HG02981 (cell line): ENCODE measurements around the gene PGBD1.

ENCODE experiments used
- ATAC-seq: cut with Tn5 transposase; IDR thresholded peaks from one replicate; pipeline ENCODE4 v1.9.1; 2021; ENCODE audit warnings: mild to moderate bottlenecking, moderate library complexity; ENCODE audit not compliant: unreplicated experiment

PGBD1 gene

DNA sequence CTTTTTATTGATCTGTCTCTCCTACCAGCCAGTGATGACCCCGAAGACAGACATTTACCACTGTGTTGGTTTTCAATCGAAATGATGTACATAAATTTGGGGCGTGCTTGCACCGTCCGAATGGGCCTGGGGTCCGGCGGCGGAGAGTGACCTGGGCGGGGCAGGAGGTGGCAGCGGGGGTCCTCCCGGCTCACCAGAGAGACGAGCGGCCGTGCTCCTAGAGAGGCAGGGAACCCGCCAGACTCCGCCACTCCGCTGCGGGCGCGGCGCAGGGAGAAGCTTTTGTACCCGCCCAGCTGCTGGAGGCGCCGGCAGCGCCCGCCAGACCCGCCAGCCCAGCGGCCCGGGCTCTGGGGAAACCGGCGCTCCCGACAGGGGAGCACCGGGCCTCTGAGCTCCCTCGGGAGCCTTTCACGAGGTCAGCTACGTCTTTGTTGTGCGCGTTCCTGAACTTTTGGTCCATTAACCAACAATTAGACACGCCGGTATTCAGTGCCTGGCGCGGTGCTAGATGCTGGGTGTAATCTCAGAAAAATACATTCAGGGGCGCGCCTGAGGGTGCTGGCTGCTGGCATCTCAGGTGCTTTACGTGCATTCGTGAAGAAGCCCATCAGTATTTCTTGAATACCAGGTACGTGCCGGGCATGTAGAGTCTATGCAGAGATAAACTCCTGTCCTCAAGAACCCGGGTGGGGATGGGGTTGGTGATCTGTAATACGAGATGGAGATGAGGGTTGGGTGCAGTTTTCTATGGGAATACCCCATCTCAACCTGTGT is at the start of gene PGBD1:
Gene PGBD1, plus strand, starts transcription at position 285 of the 777 bp plus-strand sequence. CDS start 2,242 bp downstream, outside the sequence.
- ATAC-seq: peak; percentile 79

DNA sequence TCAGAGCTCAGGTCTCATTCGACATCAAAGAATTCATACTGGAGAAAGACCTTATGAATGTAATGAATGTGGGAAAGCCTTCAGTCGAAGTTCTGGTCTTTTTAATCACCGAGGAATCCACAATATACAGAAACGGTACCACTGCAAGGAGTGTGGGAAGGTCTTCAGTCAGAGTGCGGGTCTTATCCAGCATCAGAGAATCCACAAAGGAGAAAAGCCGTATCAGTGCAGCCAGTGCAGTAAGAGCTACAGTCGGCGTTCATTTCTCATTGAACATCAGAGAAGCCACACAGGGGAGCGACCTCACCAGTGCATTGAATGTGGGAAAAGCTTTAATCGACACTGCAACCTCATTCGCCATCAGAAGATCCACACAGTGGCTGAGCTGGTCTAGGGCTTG is 48.6 kb upstream of the PGBD1 start:
- ATAC-seq: no peak

GRCh38 chr6:28235912-28236452 is 45.4 kb upstream of the PGBD1 start:
- no peak for ATAC-seq

GRCh38 chr6:28239636-28240035 is 41.7 kb upstream of the PGBD1 start:
- no peak for ATAC-seq

DNA sequence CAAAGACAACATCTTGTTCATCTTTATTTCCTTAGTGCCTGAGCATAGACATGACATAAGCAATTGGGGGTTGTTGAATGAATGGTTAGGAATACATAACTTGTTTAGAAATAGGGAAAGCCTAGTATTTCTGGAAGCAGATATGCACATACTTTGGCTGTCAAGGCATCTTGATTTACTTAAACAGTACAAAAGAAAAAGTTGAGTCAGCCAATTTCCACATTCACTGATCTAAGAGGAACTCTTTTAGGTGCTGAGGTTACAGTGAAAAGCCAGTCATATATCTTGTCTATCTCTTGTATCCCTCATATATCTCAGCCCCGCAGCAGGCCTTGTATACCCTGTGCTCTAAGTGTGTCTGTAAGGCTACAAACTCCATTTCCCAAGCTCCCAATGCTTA is 40.9 kb upstream of the PGBD1 start:
- no peak for ATAC-seq

DNA sequence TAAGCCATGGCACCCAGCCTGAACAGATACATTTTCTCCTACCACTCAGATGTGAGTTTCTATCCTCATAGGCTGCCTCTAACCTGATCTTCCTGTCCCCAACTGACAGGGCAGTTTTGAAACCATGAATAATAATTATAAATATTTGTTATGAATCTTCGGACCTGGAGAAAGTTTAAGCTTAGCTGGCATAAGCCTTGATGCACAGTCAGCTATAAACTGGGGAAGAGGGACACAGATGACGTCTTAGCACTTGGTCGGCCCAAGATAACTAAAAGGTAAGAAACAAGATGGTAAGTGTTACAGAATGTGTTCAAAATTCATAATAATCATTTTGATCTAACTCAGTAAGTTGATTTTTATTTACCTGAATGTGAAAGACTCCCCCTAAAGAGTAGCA is 37.4 kb upstream of the PGBD1 start:
- no peak for ATAC-seq

GRCh38 chr6:28245206-28245941 is 36.0 kb upstream of the PGBD1 start:
- no peak for ATAC-seq

DNA sequence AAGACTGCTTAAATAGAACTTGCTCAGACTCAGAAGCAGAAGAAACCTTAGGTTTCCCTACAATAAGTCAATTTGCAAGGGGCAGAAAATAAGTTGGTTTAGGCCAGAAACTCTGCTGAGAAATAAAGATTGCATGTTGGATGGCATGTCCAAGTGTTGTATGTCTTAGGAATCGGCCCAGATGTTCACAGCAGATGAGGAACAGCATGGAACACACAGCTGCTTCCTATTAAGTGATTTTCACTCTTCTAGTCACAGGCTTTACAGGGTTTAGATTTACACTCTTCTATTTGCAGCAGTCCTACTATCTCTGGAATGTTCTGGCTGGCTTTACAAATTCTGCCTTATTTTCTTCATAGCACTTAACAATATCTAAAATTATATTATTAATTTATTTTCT is 32.5 kb upstream of the PGBD1 start:
- no peak for ATAC-seq

DNA sequence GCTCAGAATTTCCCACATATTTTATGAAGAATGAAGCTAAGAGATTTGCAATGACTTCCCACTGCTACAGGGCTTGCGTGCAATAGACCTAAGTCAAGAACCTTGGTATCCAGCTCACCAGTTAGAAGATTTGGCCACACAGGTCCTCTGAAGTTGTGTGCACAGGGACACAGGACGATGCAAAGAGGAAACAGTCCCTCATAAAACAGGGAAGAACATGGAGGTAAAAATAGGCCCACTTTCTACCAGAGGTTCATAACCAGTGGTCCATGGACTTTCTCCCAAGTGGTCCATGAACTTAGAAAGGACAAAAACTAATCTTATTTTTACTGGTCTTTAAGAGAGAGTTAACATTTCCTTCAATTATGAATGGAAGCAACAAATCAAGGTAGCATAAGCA is 30.6 kb upstream of the PGBD1 start:
- no peak for ATAC-seq

- ATAC-seq: peak; percentile 38
Measured at GRCh38 chr6:28251661-28252008, 29.7 kb upstream of the PGBD1 start.

DNA sequence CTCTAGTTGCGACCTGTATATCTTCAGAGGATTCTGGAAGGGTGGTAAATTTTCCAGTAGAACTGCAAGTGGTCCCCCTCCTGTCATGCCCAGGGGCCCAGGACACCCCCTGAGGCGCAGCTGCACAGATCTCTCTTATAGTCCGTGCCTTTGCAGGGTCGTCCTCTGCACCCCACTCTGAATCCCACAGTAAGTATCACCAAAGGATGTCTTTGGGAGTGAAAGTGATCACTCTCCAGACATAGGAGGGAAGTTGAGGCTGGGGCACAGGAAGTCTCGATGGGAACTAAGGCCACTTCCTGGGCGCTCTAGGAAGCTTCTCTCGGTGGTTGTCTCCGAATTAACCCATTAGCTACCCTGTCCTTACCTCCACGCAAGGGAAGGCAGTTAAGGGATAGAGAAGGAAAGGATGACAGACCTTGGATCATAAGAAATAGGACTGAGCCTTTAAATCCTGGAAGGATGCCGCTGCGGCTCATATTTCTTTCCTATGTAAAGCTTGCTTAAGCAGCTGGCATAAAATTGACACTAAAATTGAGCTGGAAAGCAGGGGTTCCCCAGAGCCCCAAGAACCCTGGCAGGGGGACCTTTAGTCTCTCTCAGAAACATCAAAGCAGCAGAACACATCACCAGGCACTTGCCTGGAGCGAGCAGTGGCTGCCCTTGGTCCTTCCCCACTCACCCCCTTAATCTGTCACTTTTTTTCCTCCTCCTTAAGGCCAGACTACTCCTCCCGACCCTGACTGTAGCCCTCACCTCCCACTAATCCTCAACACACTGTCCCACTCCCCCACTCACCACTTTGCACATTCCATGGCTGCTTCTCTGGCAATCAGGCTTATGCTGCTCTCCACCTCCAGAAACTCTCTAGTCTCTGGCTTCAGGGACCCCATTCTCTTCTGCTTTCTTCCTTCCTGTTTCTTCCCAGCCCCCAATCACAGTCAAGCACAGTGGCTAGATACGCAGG is 29.1 kb upstream of the PGBD1 start, which contains the start of gene ZKSCAN4:
Gene ZKSCAN4, minus strand, starts transcription at position 261 of the 967 bp plus-strand sequence. CDS start 289 bp downstream, outside the sequence.
- ATAC-seq: peak; percentile 75

GRCh38 chr6:28254121-28254519 is 27.3 kb upstream of the PGBD1 start:
- ATAC-seq: no peak

- ATAC-seq: no peak
Measured at GRCh38 chr6:28257042-28257441, 24.3 kb upstream of the PGBD1 start.

- no peak for ATAC-seq
Measured at GRCh38 chr6:28258877-28259777, 22.2 kb upstream of the PGBD1 start, which contains the start of gene NKAPL. NKAPL (plus strand) TSS chr6:28259297; CDS start chr6:28259372, 75 bp downstream.

DNA sequence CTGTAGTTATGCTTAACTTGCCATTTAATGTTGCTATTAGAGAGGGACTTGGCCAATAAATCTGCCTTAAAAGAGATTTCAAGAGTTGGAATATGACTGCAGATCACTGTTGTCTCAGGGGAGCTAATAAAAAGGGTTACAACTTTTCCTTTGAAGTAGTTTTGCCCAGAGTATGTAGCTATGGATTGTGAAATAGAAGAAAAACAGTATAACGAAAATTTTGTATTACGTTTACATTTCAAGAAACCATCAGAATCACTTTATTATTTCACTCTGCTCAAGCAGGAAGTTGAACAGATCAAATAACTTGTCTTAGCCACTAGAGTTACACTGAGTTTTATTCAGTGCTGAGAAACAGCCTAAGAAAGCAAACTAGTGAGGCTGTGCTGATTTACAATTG is 17.4 kb upstream of the PGBD1 start:
- ATAC-seq: no peak

GRCh38 chr6:28264834-28265401 is 16.5 kb upstream of the PGBD1 start:
- no peak for ATAC-seq

DNA sequence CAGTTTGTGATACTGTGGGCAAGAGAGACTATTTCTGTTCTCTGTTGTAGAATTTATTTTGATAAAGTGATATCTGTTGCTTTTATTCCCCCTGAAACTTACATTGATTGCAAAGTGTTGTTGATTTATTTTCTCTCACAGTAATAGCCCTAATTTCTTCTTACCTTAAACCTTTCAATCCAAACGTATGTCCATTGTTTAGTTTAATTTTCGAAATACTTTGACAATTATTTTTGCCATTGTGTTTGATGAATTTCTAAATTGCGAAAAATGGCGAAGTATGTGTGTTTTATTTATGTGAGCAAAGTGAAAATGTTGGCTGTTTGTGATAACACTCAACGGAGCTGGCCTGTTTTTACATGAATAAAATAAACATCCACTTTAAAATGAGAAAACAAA is 14.8 kb upstream of the PGBD1 start:
- ATAC-seq: no peak

- ATAC-seq: peak; percentile 81
Measured at GRCh38 chr6:28266962-28267694, 14.2 kb upstream of the PGBD1 start, which contains the start of gene ZSCAN26. ZSCAN26 (plus strand) TSS chr6:28267143; CDS start chr6:28271920, 4,777 bp downstream.

- ATAC-seq: no peak
Measured at GRCh38 chr6:28267695-28268059, 13.7 kb upstream of the PGBD1 start.
